Bone marrow (tissue), 2 donors: ENCODE measurements around the gene MCCC2.
"Not testable (repeated sequence)": the region's sequence is repeated elsewhere in the genome, so short reads cannot be mapped to it uniquely, and the experiment has no call there.

ENCODE experiments used
- DNase-seq, 2 donors: peaks; one replicate each; lab custom pipeline; 2025; lab: John Stamatoyannopoulos, UW

MCCC2 gene

GRCh38 chr5:71586941-71587765 lies at the start of gene MCCC2:
TSS of gene MCCC2 (plus strand) at chr5:71587340. CDS start at chr5:71587426, 86 bp downstream.
- DNase-seq = peak; percentile 81 to 92

DNA sequence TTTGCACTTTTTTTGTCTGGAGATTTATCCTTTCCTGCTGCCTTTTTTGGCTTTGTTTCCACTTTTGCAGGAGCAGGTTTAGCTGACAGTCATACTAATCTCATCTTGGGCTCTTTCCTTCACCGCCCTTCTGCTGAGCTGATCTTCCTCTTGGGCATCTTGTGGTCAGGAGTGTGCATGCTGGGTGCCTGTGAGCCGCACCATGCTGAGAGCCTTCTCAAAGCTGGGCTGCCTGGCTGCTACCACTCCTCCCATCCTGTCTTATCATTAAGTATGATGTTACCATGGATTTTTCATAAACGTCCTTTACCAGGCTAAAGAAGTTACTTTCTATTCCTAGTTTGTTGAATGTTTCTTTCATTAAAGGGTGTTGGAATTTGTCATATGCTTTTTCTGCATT lies 49.5 kb upstream of the MCCC2 start:
- DNase-seq = no peak

- not testable (repeated sequence) for DNase-seq
These were observed 36.3 kb upstream of the MCCC2 start for GRCh38 chr5:71550885-71551284.

- not testable (repeated sequence) for DNase-seq
These were observed 35.6 kb upstream of the MCCC2 start for GRCh38 chr5:71551582-71551981.

- not testable (repeated sequence) for DNase-seq
These were observed 35.0 kb upstream of the MCCC2 start for GRCh38 chr5:71552026-71552749.

- no peak for DNase-seq
These were observed 24.0 kb upstream of the MCCC2 start for GRCh38 chr5:71563161-71563560.

DNA sequence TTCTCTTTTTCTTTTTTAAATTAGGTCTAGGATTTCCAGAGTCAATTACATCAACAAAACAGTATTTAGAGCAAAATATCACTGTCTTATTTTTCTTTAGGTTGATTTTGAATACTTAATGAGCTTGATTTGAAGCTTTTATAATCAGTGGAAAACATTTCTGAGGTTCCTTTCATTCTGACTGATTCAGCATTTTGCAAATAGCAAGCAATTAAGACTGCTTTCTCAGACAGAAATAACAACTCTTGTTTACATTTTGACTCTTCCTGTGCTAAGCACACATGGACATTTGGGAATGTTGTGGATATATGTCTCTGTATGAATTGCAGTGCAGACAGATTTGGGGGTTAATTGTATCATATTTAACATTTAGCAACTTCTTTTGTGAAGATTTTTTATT lies 22.2 kb upstream of the MCCC2 start:
- DNase-seq = no peak

DNA sequence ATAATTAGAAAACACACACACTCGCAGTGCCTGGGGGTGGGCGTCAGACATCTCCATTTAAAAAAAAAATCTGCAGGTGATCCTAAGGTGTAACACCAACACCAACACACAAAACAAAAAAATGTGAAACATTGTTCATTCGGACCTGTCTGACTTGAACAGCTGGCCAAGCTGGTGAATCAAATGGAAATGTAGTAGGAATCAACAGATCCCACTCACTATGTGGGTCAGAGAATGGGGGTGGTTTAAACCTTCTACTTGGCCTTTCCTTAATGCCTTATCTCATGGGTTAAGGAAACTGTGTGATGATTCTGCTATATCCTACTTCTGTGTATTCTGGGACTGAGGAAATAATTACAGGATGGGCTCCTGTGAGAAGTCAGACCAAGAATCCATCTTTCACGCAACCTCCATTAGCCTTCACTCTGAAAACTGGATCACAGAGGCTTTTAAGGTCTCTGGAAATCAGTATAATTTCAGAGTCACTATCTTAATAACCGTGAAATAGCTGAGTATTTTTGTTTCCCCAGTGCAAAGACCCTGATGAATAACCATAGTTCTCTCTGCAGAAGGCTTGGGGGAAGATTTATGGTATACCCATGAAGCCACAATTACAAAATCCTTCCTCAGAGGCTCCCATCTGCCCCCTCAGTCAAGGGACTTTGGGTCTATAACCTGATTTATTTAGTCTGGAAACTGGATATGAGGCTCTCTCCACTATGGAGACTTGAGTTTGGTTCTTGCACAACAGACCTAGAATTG lies 17.2 kb upstream of the MCCC2 start:
- DNase-seq = no peak

- not testable (repeated sequence) for DNase-seq
These were observed 15.3 kb upstream of the MCCC2 start for GRCh38 chr5:71571811-71572210.

DNA sequence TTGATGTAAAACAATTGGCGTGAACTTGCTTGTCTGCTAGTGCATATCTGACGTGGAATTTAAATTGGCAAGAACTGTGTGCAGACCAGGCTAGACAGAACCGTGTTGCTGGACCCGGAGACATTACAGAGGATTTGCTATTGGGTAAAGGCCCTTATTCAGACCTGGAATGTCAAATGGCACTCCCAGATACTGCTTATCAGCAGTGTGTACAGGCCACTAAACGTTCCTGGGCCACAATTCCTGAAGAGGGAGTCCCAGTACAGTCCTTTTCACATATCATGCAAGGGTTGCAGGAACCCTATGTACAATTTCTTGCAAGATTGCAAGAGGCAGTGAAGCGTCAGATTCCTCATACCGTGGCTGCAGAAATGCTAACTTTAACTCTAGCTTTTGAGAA lies 13.5 kb upstream of the MCCC2 start:
- no peak for DNase-seq

GRCh38 chr5:71575588-71575987 lies 11.6 kb upstream of the MCCC2 start:
- DNase-seq = not testable (repeated sequence)

DNA sequence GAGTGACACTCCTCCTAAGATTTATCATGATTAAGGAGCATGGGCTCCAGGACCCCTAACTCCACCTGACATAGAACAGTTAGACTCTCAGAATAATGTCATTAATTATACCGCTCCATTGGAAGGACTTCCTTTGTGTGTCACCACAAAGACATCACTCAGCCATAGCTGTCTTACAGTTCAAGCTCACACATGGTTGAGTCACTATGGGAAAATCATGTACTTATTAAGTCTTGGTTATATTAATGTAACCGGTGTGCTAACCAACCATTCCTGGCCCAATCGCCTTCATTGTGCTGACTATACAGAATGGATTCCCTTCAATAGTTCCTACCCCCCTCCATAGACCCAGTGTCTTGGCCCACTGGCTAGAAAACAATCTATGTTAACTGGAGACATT lies 10.9 kb upstream of the MCCC2 start:
- no peak for DNase-seq

GRCh38 chr5:71577839-71578238 lies 9.3 kb upstream of the MCCC2 start:
- DNase-seq = not testable (repeated sequence)

DNA sequence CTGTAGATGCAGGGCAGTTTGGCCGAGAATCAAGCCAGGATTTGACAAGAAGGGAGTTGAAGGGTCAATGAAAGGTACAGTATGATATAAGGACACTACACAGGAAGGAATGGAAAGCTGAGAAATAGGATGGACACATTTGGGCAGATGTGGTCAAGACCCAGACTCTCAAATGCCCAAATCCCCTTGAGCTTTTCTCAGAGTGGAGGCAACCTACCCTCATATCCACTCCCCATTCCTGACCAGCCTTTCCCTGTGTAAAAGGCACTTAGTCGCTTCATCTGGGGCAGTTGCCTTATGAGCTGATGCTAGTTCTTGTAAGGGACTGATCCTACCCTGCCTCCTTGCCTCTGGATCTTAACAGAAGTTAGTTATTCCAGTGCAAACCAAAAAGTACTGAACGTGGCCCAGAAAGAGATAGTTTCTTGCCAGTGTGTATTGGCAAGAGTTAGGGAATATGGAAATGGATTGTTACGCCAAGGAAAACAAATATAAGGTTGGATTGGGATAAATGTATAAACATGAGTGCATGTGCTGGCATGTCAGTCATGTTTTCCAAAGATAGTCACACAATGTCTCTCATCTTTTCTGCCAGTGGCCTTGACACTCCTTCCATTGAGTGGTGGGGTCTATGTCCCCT lies 4.1 kb upstream of the MCCC2 start:
- DNase-seq = no peak

DNA sequence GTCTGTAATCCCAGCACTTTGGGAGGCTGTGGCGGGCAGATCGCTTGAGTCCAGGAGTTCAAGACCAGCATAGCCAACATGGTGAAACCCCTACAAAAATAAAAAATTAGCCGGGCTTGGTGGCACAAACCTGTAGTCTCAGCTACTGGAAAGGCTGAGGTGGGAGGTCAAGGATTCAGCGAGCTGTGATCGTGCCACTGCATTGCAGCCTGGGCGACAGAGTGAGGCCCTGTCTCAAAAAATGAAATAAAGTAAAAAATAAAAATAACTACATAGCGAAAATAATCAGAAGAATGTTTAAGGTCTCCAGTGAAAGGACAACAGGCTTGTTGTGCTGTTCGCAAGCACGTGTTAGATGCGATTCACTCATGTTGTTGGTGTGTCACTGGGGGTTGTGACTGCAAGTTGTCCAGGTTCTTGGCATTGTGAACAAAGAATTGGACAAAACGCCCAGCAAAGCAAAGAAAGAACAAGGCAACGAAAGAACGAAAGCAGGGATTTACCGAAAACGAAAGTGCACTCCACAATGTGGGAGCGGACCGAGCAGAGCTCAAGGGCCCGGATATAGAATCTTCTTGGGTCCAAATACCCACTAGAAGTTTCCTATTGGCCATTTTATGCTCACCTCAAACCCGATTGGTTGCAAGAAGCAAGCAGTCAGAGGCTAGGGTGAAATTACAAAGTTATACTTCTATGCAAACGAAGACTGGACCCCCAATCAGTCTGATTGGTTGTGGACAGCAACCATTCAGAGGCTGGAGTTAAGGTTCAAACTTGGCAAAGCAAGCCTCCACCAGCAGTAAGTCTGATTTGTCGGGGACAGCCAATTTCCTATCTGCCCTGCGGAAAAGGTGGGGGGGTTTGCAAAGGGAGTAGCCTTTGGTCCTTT lies 844 bp upstream of the MCCC2 start:
- DNase-seq = peak in 1 of 2 donors; percentile 28

DNA sequence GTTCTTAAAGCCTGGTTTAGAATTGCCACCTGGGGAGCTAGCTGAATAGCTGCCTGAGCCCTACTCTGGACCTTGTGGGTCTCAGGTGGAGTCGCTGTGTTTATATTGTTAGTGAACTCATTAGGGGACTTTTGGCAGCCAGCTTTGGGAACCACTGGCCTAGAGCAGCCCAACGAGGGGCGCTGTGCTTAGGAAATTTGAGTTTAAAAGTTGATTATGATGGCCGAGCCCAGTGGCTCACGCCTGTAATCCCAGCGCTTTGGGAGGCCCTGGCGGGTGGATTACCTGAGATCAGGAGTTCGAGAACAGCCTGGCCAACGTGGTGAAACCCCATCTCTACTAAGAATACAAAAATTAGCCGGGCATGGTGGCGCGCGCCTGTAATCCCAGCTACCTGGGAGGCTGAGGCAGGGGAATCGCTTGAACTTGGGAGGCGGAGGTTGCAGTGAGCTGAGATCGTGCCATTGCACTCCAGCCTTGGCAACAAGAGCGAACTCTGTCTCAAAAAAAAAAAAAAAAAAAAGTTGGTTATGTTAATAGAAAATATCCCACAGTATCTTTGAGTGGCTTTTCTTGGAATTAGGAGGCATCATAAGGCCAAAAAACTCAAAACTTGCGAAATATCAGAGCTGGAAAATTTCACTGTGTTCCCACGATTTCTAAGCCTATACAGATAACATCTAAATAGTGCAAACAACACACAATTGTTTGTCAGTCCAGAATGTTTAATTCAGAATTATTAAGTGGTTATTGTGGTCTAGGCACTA lies 809 bp downstream of the MCCC2 start:
- no peak for DNase-seq

- no peak for DNase-seq
These were observed 1.4 kb downstream of the MCCC2 start for GRCh38 chr5:71588533-71588885.

DNA sequence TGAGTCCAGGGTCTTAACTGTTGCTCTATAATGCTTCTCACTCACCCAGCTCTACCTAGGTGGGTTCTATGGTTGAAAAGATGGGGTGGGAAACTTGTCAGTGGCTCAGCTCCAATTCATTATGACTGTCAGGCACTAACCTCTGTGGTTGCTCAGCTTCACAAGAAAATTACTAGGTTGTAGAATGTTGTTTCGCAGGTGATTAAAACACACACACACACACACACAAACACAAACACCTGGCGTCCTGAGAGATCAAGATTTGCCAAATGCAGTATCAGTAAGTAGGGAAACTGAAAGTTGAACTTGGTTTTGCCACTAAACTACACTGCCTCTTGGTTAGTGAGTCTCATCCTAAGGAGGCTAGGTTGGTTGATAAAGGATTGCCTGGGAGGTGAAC lies 2.8 kb downstream of the MCCC2 start:
- no peak for DNase-seq

DNA sequence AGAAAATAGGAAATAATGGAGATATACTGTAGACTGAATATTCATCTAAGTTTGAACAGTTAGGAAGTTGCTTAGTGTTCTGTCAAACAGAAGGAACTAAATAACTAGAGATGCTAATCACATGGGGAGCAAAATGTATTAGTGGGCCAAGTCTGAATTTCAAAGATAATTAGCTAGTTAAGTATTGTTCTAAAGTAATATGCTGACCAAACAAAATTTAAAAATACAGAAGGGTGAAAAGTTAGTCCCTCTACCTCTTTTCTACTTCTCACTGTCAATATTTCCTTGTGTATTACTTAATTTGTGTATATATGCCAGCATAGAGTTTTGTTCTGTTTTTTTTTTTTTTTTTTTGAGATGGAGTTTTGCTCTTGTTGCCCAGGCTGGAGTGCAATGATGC lies 4.0 kb downstream of the MCCC2 start:
- no peak for DNase-seq

- no peak for DNase-seq
These were observed 9.0 kb downstream of the MCCC2 start for GRCh38 chr5:71596169-71596568.
